Measurements from ENCODE around the gene AARS2. TPM values are rescaled to one million over a fixed set of nuclear protein-coding genes. Genes with fewer than 3 reads are reported as not detected.

AARS2 gene
- total RNA-seq, 1 experiment from 2014 or later = 21.7 TPM

GRCh38 chr6:44327096-44327495 is 13.9 kb upstream of the AARS2 start:
- Histone ChIP-seq H3K4ac (ENCODE audit: low read depth, low read length) (no peak overlapping the region), H3K9me3 (ENCODE audit: control insufficient read depth, low read depth, low read length) (no peaks in the 10 kb centered on the region), H2BK120ac (ENCODE audit: low read depth, low read length, poor library complexity, severe bottlenecking) (no peak overlapping the region), H3K79me2 (ENCODE audit: insufficient read depth, low read length) (no peaks in the 10 kb centered on the region), H4K8ac (replicated peaks; ENCODE audit: insufficient read length, low read depth, low read length) (no peak overlapping the region), H2BK12ac (ENCODE audit: insufficient read length, low read depth, low read length) (no peak overlapping the region), H4K91ac (ENCODE audit: insufficient read length, low read depth, low read length) (no peak overlapping the region), H3K56ac (ENCODE audit: insufficient read length, low read depth, low read length) (no peak overlapping the region), H2AK5ac (ENCODE audit: insufficient read length, low read length) (no peak overlapping the region), H2AFZ (ENCODE audit: low read length) (no peak overlapping the region), H3K79me1 (ENCODE audit: insufficient read depth, low read depth, low read length, poor library complexity, severe bottlenecking) (no peaks in the 10 kb centered on the region), H2BK20ac (ENCODE audit: low read depth, low read length, poor library complexity, severe bottlenecking) (no peak overlapping the region), H3T11ph (ENCODE audit: low read length) (no peak overlapping the region), H3K23me2 (ENCODE audit: insufficient read length, low read depth, low read length, poor library complexity, severe bottlenecking) (peaks cover 2% of the 10 kb centered on the region), H4K5ac (ENCODE audit: insufficient read length, low read depth, low read length) (no peak overlapping the region), H2BK15ac (ENCODE audit: low read depth, low read length) (no peak overlapping the region), H3K23ac (ENCODE audit: insufficient read length, low read depth, low read length) (no peak overlapping the region), H3K9ac (ENCODE audit: extremely low read depth, insufficient read length, low read length) (no peak overlapping the region), H2BK5ac (ENCODE audit: insufficient read length, low read length) (no peak overlapping the region), H3K4me1 (ENCODE audit: insufficient read depth, low read length) (no peaks in the 10 kb centered on the region; the same call in 1 of the 2 replicates), H3K4me2 (ENCODE audit: insufficient read depth, insufficient read length, low read length) (no peak overlapping the region), H3K27ac (ENCODE audit: insufficient read length, low read depth, low read length) (no peak overlapping the region), H4K20me1 (ENCODE audit: control insufficient read depth, insufficient read depth, insufficient read length) (no peaks in the 10 kb centered on the region), H3K18ac (ENCODE audit: insufficient read length, low read depth, low read length) (no peak overlapping the region), H3K14ac (ENCODE audit: insufficient read depth, low read length) (no peak overlapping the region), H3K27me3 (ENCODE audit: insufficient read depth, low read length) (0 out of 2 replicates have a peak, but pooled peaks cover 3% of the 10 kb centered on the region)
- peaks cover 13% of the 10 kb centered on the region for H3K27me3 Mint-ChIP-seq (ENCODE audit: low read depth)
- peaks cover 21 to 28% of the 10 kb centered on the region in 2 experiments for H3K4me1 Mint-ChIP-seq
- no peak overlapping the region for H3K4me3 Mint-ChIP-seq
- TF ChIP-seq CTCF (conservative IDR thresholded peaks at IDR 0.05) = no peak
- no peaks in the 10 kb centered on the region; a peak in 1 of 5 replicates for H3K9me3 Mint-ChIP-seq
- no peak overlapping the region for H3K27ac Mint-ChIP-seq
- no peaks in the 10 kb centered on the region for H3K36me3 Mint-ChIP-seq (ENCODE audit: insufficient read depth in 1 of 3, low read depth in 3 of 3)
- no peak for DNase-seq

Measured in H9 (cell line).